SU-DHL-6 (cell line): ENCODE measurements around the gene APBA3.
"Not testable (repeated sequence)": the region's sequence is repeated elsewhere in the genome, so short reads cannot be mapped to it uniquely, and the experiment has no call there.

ENCODE experiments used
- EZH2phosphoT487 ChIP-seq: fragments of 200-600 bp; sonication (generic), shearing (Covaris generic); conservative IDR thresholded peaks from 2 replicates; pipeline ENCODE4 v1.6.1; 2018; ENCODE audit warnings: mild to moderate bottlenecking, antibody characterized with exemption, low read length, moderate library complexity, mixed read lengths
- TF ChIP-seq, protein P1 (sequence below): fragments of 200-600 bp; sonication (generic); IDR thresholded peaks from one replicate; pipeline ENCODE4 v1.5.1; 2017; ENCODE audit warnings: antibody characterized with exemption, mild to moderate bottlenecking, low read length, moderate library complexity; ENCODE audit not compliant: insufficient read depth, poor library complexity, severe bottlenecking

DNA sequence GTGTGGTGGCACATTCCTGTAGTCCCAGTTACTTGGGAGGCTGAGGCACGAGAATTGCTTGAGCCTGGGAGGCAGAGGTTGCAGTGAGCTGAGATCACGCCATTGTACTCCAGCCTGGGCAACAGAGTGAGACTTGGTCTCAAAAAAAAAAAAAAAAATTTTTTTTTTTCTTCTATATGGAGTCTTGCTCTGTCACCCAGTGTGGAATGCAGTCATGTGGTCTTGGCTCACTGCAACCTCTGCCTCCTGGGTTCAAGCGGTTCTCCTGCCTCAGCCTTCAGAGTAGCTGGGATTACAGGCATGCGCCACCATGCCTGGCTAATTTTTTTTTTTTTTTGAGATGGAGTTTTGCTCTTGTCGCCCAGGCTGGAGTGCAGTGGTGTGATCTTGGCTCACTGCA is 4.3 kb upstream of the APBA3 start:
- TF ChIP-seq, protein P1, sequence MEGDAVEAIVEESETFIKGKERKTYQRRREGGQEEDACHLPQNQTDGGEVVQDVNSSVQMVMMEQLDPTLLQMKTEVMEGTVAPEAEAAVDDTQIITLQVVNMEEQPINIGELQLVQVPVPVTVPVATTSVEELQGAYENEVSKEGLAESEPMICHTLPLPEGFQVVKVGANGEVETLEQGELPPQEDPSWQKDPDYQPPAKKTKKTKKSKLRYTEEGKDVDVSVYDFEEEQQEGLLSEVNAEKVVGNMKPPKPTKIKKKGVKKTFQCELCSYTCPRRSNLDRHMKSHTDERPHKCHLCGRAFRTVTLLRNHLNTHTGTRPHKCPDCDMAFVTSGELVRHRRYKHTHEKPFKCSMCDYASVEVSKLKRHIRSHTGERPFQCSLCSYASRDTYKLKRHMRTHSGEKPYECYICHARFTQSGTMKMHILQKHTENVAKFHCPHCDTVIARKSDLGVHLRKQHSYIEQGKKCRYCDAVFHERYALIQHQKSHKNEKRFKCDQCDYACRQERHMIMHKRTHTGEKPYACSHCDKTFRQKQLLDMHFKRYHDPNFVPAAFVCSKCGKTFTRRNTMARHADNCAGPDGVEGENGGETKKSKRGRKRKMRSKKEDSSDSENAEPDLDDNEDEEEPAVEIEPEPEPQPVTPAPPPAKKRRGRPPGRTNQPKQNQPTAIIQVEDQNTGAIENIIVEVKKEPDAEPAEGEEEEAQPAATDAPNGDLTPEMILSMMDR = not testable (repeated sequence)
- not testable (repeated sequence) for TF ChIP-seq EZH2phosphoT487
